ENCODE measurements around the gene CEP41.

DNA sequence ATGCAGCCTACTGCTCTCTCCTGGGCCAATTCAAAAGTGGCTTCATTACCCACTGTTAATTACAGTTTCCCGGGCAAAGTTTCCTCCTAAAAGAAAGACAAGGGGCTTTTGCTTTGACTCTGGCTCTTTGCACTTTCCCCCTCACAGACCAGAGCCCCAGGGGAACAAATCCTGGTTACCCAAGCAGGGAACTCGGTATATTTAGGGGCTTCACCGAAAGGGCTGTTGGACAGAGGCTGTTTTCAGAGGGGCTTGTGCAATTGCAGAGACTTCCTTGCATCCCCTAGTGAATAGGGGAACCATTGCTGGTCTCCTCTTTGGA, 53.5 kb downstream of the CEP41 start:
- TF ChIP-seq, protein P1, sequence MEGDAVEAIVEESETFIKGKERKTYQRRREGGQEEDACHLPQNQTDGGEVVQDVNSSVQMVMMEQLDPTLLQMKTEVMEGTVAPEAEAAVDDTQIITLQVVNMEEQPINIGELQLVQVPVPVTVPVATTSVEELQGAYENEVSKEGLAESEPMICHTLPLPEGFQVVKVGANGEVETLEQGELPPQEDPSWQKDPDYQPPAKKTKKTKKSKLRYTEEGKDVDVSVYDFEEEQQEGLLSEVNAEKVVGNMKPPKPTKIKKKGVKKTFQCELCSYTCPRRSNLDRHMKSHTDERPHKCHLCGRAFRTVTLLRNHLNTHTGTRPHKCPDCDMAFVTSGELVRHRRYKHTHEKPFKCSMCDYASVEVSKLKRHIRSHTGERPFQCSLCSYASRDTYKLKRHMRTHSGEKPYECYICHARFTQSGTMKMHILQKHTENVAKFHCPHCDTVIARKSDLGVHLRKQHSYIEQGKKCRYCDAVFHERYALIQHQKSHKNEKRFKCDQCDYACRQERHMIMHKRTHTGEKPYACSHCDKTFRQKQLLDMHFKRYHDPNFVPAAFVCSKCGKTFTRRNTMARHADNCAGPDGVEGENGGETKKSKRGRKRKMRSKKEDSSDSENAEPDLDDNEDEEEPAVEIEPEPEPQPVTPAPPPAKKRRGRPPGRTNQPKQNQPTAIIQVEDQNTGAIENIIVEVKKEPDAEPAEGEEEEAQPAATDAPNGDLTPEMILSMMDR (IDR thresholded peaks at IDR 0.05): no peak
- no peak for TF ChIP-seq POLR2A (IDR thresholded peaks at IDR 0.05)
